Lower leg skin (tissue), 4 donors: ENCODE data around the gene ERF. TPM values are rescaled to one million over a fixed set of nuclear protein-coding genes. Genes with fewer than 3 reads are reported as not detected.
"Not testable (repeated sequence)": the region's sequence is repeated elsewhere in the genome, so short reads cannot be mapped to it uniquely, and the experiment has no call there.

ENCODE experiments used
- DNase-seq, 2 donors: peaks; one replicate each; pipeline ENCODE4 v3.0.0-alpha.2; 2019; ENCODE audit warnings: low spot score in 2 of 2
- H3K4me3 ChIP-seq: fragments of 200-600 bp; sonication (generic); 2 replicates; pipeline ENCODE4 v1.5.1; 2017; ENCODE audit warnings: mild to moderate bottlenecking, low read depth; ENCODE audit not compliant: poor library complexity, severe bottlenecking
- POLR2A ChIP-seq, 2 donors: fragments of 450-650 bp; IDR thresholded peaks; one replicate each; pipeline ENCODE4 v1.6.1; 2016 to 2017; ENCODE audit warnings: antibody characterized with exemption in 2 of 2, mild to moderate bottlenecking in 1 of 2, moderate library complexity in 1 of 2
- WGBS, 2 donors: methylation state at CpG; one replicate each; pipeline ENCODE4 v1.1.5; 2018; 5-methylcytosine and 5-hydroxymethylcytosine counted together
- intact Hi-C: fragments of 100-400 bp; cut with DNase I; formaldehyde crosslinking; loops from one replicate; pipeline ENCODE4 v1.15.0; 2023; ENCODE audit warnings: low total_unique reads
- total RNA-seq, 4 donors: library from RNA; depleted of rRNA; stranded (reverse); fragments of >200 nt; gene quantifications; one replicate each; pipeline ENCODE4 v1.1.0, GENCODE V29; 2016
- TF ChIP-seq, protein P1 (sequence below), 3 donors: fragments of 450-650 bp; IDR thresholded peaks; one replicate each; pipeline ENCODE4 v1.5.1; 2016; ENCODE audit warnings: antibody characterized with exemption in 3 of 3, mild to moderate bottlenecking in 3 of 3, moderate library complexity in 2 of 3

ERF gene
- total RNA-seq, 4 donors from 2014 or later = 29.9 to 44.0 (median 36.9) TPM

- no peak for DNase-seq
- H3K4me3 ChIP-seq = peak overlapping the region; percentile 38
- TF ChIP-seq, protein P1, sequence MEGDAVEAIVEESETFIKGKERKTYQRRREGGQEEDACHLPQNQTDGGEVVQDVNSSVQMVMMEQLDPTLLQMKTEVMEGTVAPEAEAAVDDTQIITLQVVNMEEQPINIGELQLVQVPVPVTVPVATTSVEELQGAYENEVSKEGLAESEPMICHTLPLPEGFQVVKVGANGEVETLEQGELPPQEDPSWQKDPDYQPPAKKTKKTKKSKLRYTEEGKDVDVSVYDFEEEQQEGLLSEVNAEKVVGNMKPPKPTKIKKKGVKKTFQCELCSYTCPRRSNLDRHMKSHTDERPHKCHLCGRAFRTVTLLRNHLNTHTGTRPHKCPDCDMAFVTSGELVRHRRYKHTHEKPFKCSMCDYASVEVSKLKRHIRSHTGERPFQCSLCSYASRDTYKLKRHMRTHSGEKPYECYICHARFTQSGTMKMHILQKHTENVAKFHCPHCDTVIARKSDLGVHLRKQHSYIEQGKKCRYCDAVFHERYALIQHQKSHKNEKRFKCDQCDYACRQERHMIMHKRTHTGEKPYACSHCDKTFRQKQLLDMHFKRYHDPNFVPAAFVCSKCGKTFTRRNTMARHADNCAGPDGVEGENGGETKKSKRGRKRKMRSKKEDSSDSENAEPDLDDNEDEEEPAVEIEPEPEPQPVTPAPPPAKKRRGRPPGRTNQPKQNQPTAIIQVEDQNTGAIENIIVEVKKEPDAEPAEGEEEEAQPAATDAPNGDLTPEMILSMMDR (IDR thresholded peaks at IDR 0.05) = no peak
- TF ChIP-seq POLR2A (IDR thresholded peaks at IDR 0.05) = no peak
- 10 to 24% methylated on average over 10 of the region's 10 CpGs for WGBS, 2 donors
- intact Hi-C loops = no loop called here
Observed at GRCh38 chr19:42269478-42270345, 14.8 kb upstream of the ERF start.

DNA sequence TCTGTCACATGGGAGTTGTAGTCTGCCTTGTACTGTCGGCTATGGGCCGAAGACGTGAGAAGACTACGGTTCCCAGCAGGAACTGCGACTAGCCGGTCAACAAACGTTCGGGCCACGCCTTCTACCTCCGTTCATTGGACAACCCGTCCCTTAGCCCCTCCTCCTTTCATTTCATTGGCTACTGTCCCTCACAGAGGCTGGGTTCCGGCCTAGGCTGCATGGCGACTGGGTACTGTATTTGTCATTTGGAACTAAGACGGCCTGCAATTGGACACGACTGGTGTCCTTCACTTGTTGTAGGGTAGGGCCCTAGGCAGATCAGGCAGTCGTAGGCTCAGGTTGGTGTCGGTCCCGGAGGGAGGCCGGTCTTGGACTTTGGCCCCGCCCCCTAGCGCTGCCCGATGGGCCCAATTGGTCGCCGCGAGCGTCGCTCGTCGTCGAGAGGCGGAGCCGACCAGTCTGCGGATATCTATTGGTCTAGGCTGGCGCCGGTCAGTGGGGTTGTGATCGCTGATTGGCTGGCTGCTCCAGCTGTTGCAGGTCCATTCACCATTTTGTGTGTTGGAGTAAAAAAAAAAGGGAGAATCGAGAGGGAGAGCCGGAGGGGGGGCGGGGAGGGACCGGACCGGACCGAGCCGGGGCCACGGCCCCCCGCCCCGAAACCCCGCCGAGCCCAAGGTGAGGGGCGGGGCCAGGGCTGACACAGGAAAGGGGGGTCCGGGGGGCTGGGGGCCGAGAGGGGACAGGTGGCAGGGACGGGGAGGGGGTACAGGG lies 14.0 kb upstream of the ERF start, which contains the start of gene CIC:
Gene CIC, plus strand, starts transcription at position 549 of the 774 bp plus-strand sequence. CDS start 2,532 bp downstream, outside the sequence.
- peak within 1 kb of the TSS; percentile 57 for H3K4me3 ChIP-seq
- intact Hi-C loops = no loop called here
- TF ChIP-seq POLR2A (IDR thresholded peaks at IDR 0.05) = no peak
- TF ChIP-seq, protein P1 (IDR thresholded peaks at IDR 0.05) = no peak
- peak; percentile 100 for DNase-seq
- WGBS, 2 donors = 1 to 2% methylated on average over 41 to 50 of the region's 52 CpGs

GRCh38 chr19:42268142-42268703 lies 13.3 kb upstream of the ERF start:
- DNase-seq = peak; percentile 100
- intact Hi-C loops = no loop called here
- H3K4me3 ChIP-seq = peak overlapping the region; percentile 57
- TF ChIP-seq, protein P1 (IDR thresholded peaks at IDR 0.05) = peak in 1 of 3 donors; percentile 15
- peak in 1 of 2 donors; percentile 8 for TF ChIP-seq POLR2A (IDR thresholded peaks at IDR 0.05)
- WGBS, 2 donors = 0 to 1% methylated on average over 33 to 38 of the region's 46 CpGs

GRCh38 chr19:42267644-42268141 lies 12.8 kb upstream of the ERF start:
- intact Hi-C loops = no loop called here
- peak overlapping the region; percentile 4 for H3K4me3 ChIP-seq
- 5 to 8% methylated on average over 12 to 13 of the region's 13 CpGs for WGBS, 2 donors
- TF ChIP-seq, protein P1 (IDR thresholded peaks at IDR 0.05) = no peak
- TF ChIP-seq POLR2A (IDR thresholded peaks at IDR 0.05) = no peak
- no peak for DNase-seq

- WGBS, 2 donors = 91 to 92% methylated on average over 25 of the region's 25 CpGs
- peak in 1 of 2 donors; percentile 15 for DNase-seq
- H3K4me3 ChIP-seq, intact Hi-C loops: not testable (repeated sequence)
Observed at GRCh38 chr19:42266928-42267603, 12.1 kb upstream of the ERF start.

- intact Hi-C loops, H3K4me3 ChIP-seq, DNase-seq: not testable (repeated sequence)
- 86 to 89% methylated on average over 4 of the region's 4 CpGs for WGBS, 2 donors
Observed at GRCh38 chr19:42266105-42266504, 11.2 kb upstream of the ERF start.
